ENCODE measurements around the gene AP3B1. TPM values are rescaled to one million over a fixed set of nuclear protein-coding genes. Genes with fewer than 3 reads are reported as not detected.
"Not testable (repeated sequence)": the region's sequence is repeated elsewhere in the genome, so short reads cannot be mapped to it uniquely, and the experiment has no call there.

The AP3B1 gene
- total RNA-seq, 6 experiments from 2014 or later = 51.8 to 66.8 (median 56.6) TPM

- Mint-ChIP-seq H3K9me3 (no peaks in the 10 kb centered on the region), H3K27ac (no peak overlapping the region; the same call in 1 of the 2 replicates), H3K27me3 (ENCODE audit: insufficient read depth) (no peaks in the 10 kb centered on the region), H3K4me3 (no peak overlapping the region), H3K36me3 (ENCODE audit: low read depth) (peaks cover 28% of the 10 kb centered on the region), H3K4me1 (ENCODE audit: low read depth) (no peaks in the 10 kb centered on the region)
- TF ChIP-seq, protein P1, sequence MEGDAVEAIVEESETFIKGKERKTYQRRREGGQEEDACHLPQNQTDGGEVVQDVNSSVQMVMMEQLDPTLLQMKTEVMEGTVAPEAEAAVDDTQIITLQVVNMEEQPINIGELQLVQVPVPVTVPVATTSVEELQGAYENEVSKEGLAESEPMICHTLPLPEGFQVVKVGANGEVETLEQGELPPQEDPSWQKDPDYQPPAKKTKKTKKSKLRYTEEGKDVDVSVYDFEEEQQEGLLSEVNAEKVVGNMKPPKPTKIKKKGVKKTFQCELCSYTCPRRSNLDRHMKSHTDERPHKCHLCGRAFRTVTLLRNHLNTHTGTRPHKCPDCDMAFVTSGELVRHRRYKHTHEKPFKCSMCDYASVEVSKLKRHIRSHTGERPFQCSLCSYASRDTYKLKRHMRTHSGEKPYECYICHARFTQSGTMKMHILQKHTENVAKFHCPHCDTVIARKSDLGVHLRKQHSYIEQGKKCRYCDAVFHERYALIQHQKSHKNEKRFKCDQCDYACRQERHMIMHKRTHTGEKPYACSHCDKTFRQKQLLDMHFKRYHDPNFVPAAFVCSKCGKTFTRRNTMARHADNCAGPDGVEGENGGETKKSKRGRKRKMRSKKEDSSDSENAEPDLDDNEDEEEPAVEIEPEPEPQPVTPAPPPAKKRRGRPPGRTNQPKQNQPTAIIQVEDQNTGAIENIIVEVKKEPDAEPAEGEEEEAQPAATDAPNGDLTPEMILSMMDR (IDR thresholded peaks at IDR 0.05) = no peak
- DNase-seq = no peak
These were observed 90.3 kb downstream of the AP3B1 start for GRCh38 chr5:78204241-78204640.

DNA sequence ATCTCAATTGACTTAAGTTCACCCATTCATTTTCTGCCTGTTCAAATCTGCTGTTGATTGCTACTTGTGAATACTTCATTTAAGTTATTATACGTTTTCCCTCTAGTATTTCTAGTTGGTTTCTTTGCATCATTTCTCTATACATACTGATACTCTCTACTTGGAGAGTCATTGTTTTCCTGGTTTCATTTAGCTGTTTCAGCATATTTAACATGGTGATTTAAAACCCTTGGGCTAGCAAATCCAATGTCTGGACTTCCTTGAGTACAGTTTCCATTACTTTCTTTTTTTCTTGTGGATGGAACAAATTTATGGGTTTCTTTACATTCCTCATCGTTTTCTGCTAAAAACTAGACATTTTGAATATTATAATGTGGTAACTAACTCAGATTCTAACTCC is 90.7 kb downstream of the AP3B1 start:
- DNase-seq = no peak
- TF ChIP-seq, protein P1 (IDR thresholded peaks at IDR 0.05) = no peak
- Mint-ChIP-seq H3K27ac (no peak overlapping the region), H3K36me3 (ENCODE audit: low read depth) (peaks cover 28% of the 10 kb centered on the region), H3K9me3 (no peaks in the 10 kb centered on the region), H3K27me3 (ENCODE audit: insufficient read depth) (no peaks in the 10 kb centered on the region), H3K4me3 (no peak overlapping the region), H3K4me1 (ENCODE audit: low read depth) (no peaks in the 10 kb centered on the region)

- TF ChIP-seq, protein P1 (IDR thresholded peaks at IDR 0.05) = no peak
- no peak for DNase-seq
- no peak overlapping the region for H3K4me3 Mint-ChIP-seq
- H3K4me1 Mint-ChIP-seq (ENCODE audit: low read depth) = no peaks in the 10 kb centered on the region
- H3K36me3 Mint-ChIP-seq (ENCODE audit: low read depth) = peaks cover 23% of the 10 kb centered on the region
- H3K27ac Mint-ChIP-seq = no peak overlapping the region
- peaks cover 14% of the 10 kb centered on the region for H3K9me3 Mint-ChIP-seq
- no peaks in the 10 kb centered on the region for H3K27me3 Mint-ChIP-seq (ENCODE audit: insufficient read depth)
These were observed 104.1 kb downstream of the AP3B1 start for GRCh38 chr5:78190402-78190801.

- not testable (repeated sequence) for DNase-seq; H3K27ac Mint-ChIP-seq; H3K27me3 Mint-ChIP-seq (ENCODE audit: insufficient read depth); H3K4me3 Mint-ChIP-seq; H3K4me1 Mint-ChIP-seq (ENCODE audit: low read depth)
- H3K9me3 Mint-ChIP-seq = peaks cover 14% of the 10 kb centered on the region
- H3K36me3 Mint-ChIP-seq (ENCODE audit: low read depth) = peaks cover 19% of the 10 kb centered on the region
These were observed 105.8 kb downstream of the AP3B1 start for GRCh38 chr5:78188681-78189080.

DNA sequence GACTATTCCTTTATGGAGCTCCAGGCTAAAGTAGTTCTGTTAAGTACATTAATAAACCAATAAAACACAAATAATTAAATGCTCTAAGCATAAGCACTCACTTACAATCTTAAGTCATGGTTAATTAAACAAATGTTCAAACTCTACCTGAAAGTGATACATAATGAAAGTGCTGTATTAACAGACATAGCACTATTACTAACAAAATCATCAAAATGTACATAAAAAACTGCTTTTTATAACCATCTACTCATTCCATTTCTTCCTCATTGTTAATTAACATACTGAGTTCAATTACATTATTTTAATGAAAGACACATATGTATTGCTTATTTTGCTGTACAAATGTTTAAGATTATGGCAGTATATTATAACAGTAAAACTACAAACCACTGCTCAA is 107.3 kb downstream of the AP3B1 start:
- peaks cover 14% of the 10 kb centered on the region for H3K9me3 Mint-ChIP-seq
- DNase-seq = no peak
- no peaks in the 10 kb centered on the region for H3K4me1 Mint-ChIP-seq (ENCODE audit: low read depth)
- no peaks in the 10 kb centered on the region for H3K27me3 Mint-ChIP-seq (ENCODE audit: insufficient read depth)
- H3K27ac Mint-ChIP-seq = no peak overlapping the region
- TF ChIP-seq, protein P1 (IDR thresholded peaks at IDR 0.05) = no peak
- H3K36me3 Mint-ChIP-seq (ENCODE audit: low read depth) = peaks cover 24% of the 10 kb centered on the region
- H3K4me3 Mint-ChIP-seq = no peak overlapping the region

DNA sequence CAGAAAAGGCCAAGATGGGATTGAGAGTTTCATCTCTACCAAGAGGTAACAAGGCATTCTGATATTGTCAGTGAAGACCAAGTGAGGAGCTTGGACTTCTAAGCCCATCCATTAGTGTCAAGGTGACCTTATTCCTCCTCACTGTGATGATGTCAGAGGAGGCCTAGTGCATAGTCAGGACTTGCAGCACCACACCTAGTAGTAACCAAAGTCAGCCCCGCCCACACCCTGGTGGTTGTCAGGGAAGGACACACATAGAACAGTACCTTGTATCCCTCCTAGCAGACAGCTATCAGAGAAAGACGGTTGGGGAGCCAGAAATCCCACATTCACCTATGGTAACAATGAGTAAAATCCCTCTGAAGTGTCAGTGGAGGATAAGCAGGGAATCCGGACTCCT is 111.7 kb downstream of the AP3B1 start:
- H3K36me3 Mint-ChIP-seq (ENCODE audit: low read depth) = peaks cover 29% of the 10 kb centered on the region
- TF ChIP-seq, protein P1 (IDR thresholded peaks at IDR 0.05) = no peak
- H3K4me1 Mint-ChIP-seq (ENCODE audit: low read depth) = no peaks in the 10 kb centered on the region
- no peak for DNase-seq
- no peak overlapping the region for H3K4me3 Mint-ChIP-seq
- H3K9me3 Mint-ChIP-seq = peaks cover 3% of the 10 kb centered on the region
- no peak overlapping the region for H3K27ac Mint-ChIP-seq
- H3K27me3 Mint-ChIP-seq (ENCODE audit: insufficient read depth) = no peaks in the 10 kb centered on the region

All from HFFc6 (cell line).